ENCODE results near the gene ZNF267. TPM values are rescaled to one million over a fixed set of nuclear protein-coding genes. Genes with fewer than 3 reads are reported as not detected.

ZNF267 gene
- total RNA-seq, 1 experiment from 2014 or later: 25.5 TPM

GRCh38 chr16:31875112-31875803, 1.7 kb downstream of the ZNF267 start:
- no peak for DNase-seq
- Histone ChIP-seq H3K4me1 (peaks cover 30% of the 10 kb centered on the region), H3K9me3 (no peaks in the 10 kb centered on the region), H3K4me3 (ENCODE audit: low read depth, low read length) (peak overlapping the region; percentile 93), H3K36me3 (ENCODE audit: control insufficient read depth, insufficient read depth, low read length) (no peaks in the 10 kb centered on the region; the same call in 1 of the 2 replicates), H3K27me3 (replicated peaks; ENCODE audit: control insufficient read depth, insufficient read depth, low read length) (no peaks in the 10 kb centered on the region)
- Mint-ChIP-seq H3K27ac (ENCODE audit: unreplicated experiment) (peak overlapping the region; percentile 96), H3K4me3 (ENCODE audit: unreplicated experiment) (peak overlapping the region; percentile 91), H3K36me3 (ENCODE audit: insufficient read depth, unreplicated experiment) (peaks cover 36% of the 10 kb centered on the region), H3K9me3 (ENCODE audit: unreplicated experiment) (no peaks in the 10 kb centered on the region), H3K27me3 (ENCODE audit: insufficient read depth, unreplicated experiment) (no peaks in the 10 kb centered on the region), H3K4me1 (ENCODE audit: low read depth, unreplicated experiment) (peaks cover 12% of the 10 kb centered on the region)
- intact Hi-C loops (cut with micrococcal nuclease; ENCODE audit: unreplicated experiment): loop anchor here (10.0 kb wide), 1 partner anchor 420 kb away; the partner anchor contains the start of gene ARMC5
- no TSS peak for BruUV-seq (replicated peaks)
- no peak for TF ChIP-seq CTCF (IDR thresholded peaks at IDR 0.05; ENCODE audit: insufficient read depth in 1 of 2, low read depth in 1 of 2, low read length in 1 of 2, severe bottlenecking in 1 of 2, unreplicated experiment in 1 of 2)
- POLR2A ChIA-PET: no interaction called here
- CTCF ChIA-PET: no interaction called here

- Histone ChIP-seq H3K36me3 (ENCODE audit: control insufficient read depth, insufficient read depth, low read length) (no peaks in the 10 kb centered on the region; the same call in 1 of the 2 replicates), H3K4me1 (peaks cover 36% of the 10 kb centered on the region), H3K9me3 (no peaks in the 10 kb centered on the region), H3K4me3 (ENCODE audit: low read depth, low read length) (no peak overlapping the region), H3K27me3 (replicated peaks; ENCODE audit: control insufficient read depth, insufficient read depth, low read length) (no peaks in the 10 kb centered on the region)
- DNase-seq: no peak
- H3K27ac Mint-ChIP-seq (ENCODE audit: unreplicated experiment): no peak overlapping the region
- intact Hi-C loops (cut with micrococcal nuclease; ENCODE audit: unreplicated experiment): loop anchor here (10.0 kb wide), 1 partner anchor 421 kb away; the partner anchor contains the start of gene ARMC5
- no peaks in the 10 kb centered on the region for H3K27me3 Mint-ChIP-seq (ENCODE audit: insufficient read depth, unreplicated experiment)
- peaks cover 12% of the 10 kb centered on the region for H3K4me1 Mint-ChIP-seq (ENCODE audit: low read depth, unreplicated experiment)
- no peaks in the 10 kb centered on the region for H3K9me3 Mint-ChIP-seq (ENCODE audit: unreplicated experiment)
- peaks cover 39% of the 10 kb centered on the region for H3K36me3 Mint-ChIP-seq (ENCODE audit: insufficient read depth, unreplicated experiment)
- ChIA-PET CTCF (no interaction called here), POLR2A (no interaction called here)
- TF ChIP-seq CTCF (IDR thresholded peaks at IDR 0.05; ENCODE audit: insufficient read depth in 1 of 2, low read depth in 1 of 2, low read length in 1 of 2, severe bottlenecking in 1 of 2, unreplicated experiment in 1 of 2): no peak
- H3K4me3 Mint-ChIP-seq (ENCODE audit: unreplicated experiment): peak overlapping the region; percentile 91
- BruUV-seq (replicated peaks): no TSS peak
Observed at GRCh38 chr16:31875928-31876547, 2.4 kb downstream of the ZNF267 start.

- Histone ChIP-seq H3K4me1 (peaks cover 36% of the 10 kb centered on the region), H3K4me3 (ENCODE audit: low read depth, low read length) (no peak overlapping the region), H3K27me3 (replicated peaks; ENCODE audit: control insufficient read depth, insufficient read depth, low read length) (no peaks in the 10 kb centered on the region), H3K36me3 (ENCODE audit: control insufficient read depth, insufficient read depth, low read length) (no peaks in the 10 kb centered on the region; the same call in 1 of the 2 replicates), H3K9me3 (no peaks in the 10 kb centered on the region)
- no peaks in the 10 kb centered on the region for H3K9me3 Mint-ChIP-seq (ENCODE audit: unreplicated experiment)
- intact Hi-C loops (cut with micrococcal nuclease; ENCODE audit: unreplicated experiment): loop anchor here (10.0 kb wide), 1 partner anchor 422 kb away; the partner anchor contains the start of gene ARMC5
- ChIA-PET POLR2A (interaction anchor here (0.9 kb wide), 1 partner anchor 164 kb away, joined by 3 read pairs; a partner anchor contains a TSS), CTCF (interaction anchor here (0.5 to 0.6 kb wide), 2 partner anchors 8 to 928 kb away, joined by 3 read pairs; no protein-coding TSS in a partner anchor)
- no TSS peak for BruUV-seq (replicated peaks)
- H3K4me3 Mint-ChIP-seq (ENCODE audit: unreplicated experiment): peak overlapping the region; percentile 50
- TF ChIP-seq CTCF (IDR thresholded peaks at IDR 0.05; ENCODE audit: insufficient read depth in 1 of 2, low read depth in 1 of 2, low read length in 1 of 2, severe bottlenecking in 1 of 2, unreplicated experiment in 1 of 2): no peak
- peak in 1 of 2 experiments; percentile 49 for DNase-seq
- no peaks in the 10 kb centered on the region for H3K27me3 Mint-ChIP-seq (ENCODE audit: insufficient read depth, unreplicated experiment)
- peaks cover 12% of the 10 kb centered on the region for H3K4me1 Mint-ChIP-seq (ENCODE audit: low read depth, unreplicated experiment)
- peak overlapping the region; percentile 58 for H3K27ac Mint-ChIP-seq (ENCODE audit: unreplicated experiment)
- peaks cover 44% of the 10 kb centered on the region for H3K36me3 Mint-ChIP-seq (ENCODE audit: insufficient read depth, unreplicated experiment)
Observed at GRCh38 chr16:31876951-31877828, 3.6 kb downstream of the ZNF267 start.
